ENCODE data around the gene NPC1.
"Not testable (repeated sequence)": the region's sequence is repeated elsewhere in the genome, so short reads cannot be mapped to it uniquely, and the experiment has no call there.

The NPC1 gene

GRCh38 chr18:23614891-23615290, 28.6 kb upstream of the NPC1 start:
- H3K79me2 ChIP-seq (ENCODE audit: control insufficient read depth, low read length) = no peaks in the 10 kb centered on the region

GRCh38 chr18:23614413-23614812, 28.1 kb upstream of the NPC1 start:
- TF ChIP-seq EZH2phosphoT487 (IDR thresholded peaks at IDR 0.05; ENCODE audit: borderline replicate concordance, low read length) (no peak), CTCF (IDR thresholded peaks at IDR 0.05; ENCODE audit: low read depth, low read length, poor library complexity, severe bottlenecking) (no peak)
- Histone ChIP-seq H3K36me3 (ENCODE audit: control insufficient read depth, low read length) (no peaks in the 10 kb centered on the region), H3K79me2 (ENCODE audit: control insufficient read depth, low read length) (no peaks in the 10 kb centered on the region), H3K9me2 (replicated peaks; ENCODE audit: control insufficient read depth, low read length) (no peaks in the 10 kb centered on the region), H3K27me3 (ENCODE audit: control insufficient read depth, low read length) (peaks cover 25% of the 10 kb centered on the region), H3K9me3 (ENCODE audit: control insufficient read depth, insufficient read depth, low read length) (no peaks in the 10 kb centered on the region), H3K4me3 (ENCODE audit: low read length) (no peak overlapping the region), H3K4me1 (ENCODE audit: control insufficient read depth, low read length) (peaks cover 9% of the 10 kb centered on the region), H3K4me2 (ENCODE audit: low read length) (no peak overlapping the region), H4K20me1 (ENCODE audit: control insufficient read depth, insufficient read depth, low read depth, low read length) (no peaks in the 10 kb centered on the region), H3K27ac (ENCODE audit: low read depth, low read length) (no peak overlapping the region), H3F3A (ENCODE audit: control insufficient read depth, insufficient read depth) (no peaks in the 10 kb centered on the region)

More at GRCh38 chr18:23614891-23615290, 28.6 kb upstream of the NPC1 start:
- Histone ChIP-seq H3K4me1 (ENCODE audit: control insufficient read depth, low read length) (peaks cover 12% of the 10 kb centered on the region), H3K9me3 (ENCODE audit: control insufficient read depth, insufficient read depth, low read length) (no peaks in the 10 kb centered on the region), H3K9me2 (replicated peaks; ENCODE audit: control insufficient read depth, low read length) (no peaks in the 10 kb centered on the region), H3K4me3 (ENCODE audit: low read length) (no peak overlapping the region), H3K36me3 (ENCODE audit: control insufficient read depth, low read length) (no peaks in the 10 kb centered on the region), H3K27me3 (ENCODE audit: control insufficient read depth, low read length) (peaks cover 30% of the 10 kb centered on the region), H3K27ac (ENCODE audit: low read depth, low read length) (no peak overlapping the region), H3F3A (ENCODE audit: control insufficient read depth, insufficient read depth) (no peaks in the 10 kb centered on the region), H4K20me1 (ENCODE audit: control insufficient read depth, insufficient read depth, low read depth, low read length) (no peaks in the 10 kb centered on the region), H3K4me2 (ENCODE audit: low read length) (no peak overlapping the region)
- TF ChIP-seq CTCF (IDR thresholded peaks at IDR 0.05; ENCODE audit: low read depth, low read length, poor library complexity, severe bottlenecking) (no peak), EZH2phosphoT487 (IDR thresholded peaks at IDR 0.05; ENCODE audit: borderline replicate concordance, low read length) (no peak)

- H3K79me2 ChIP-seq (ENCODE audit: control insufficient read depth, low read length); H3K9me2 ChIP-seq (replicated peaks; ENCODE audit: control insufficient read depth, low read length); H3K27ac ChIP-seq (ENCODE audit: low read depth, low read length); H3K4me3 ChIP-seq (ENCODE audit: low read length); H4K20me1 ChIP-seq (ENCODE audit: control insufficient read depth, insufficient read depth, low read depth, low read length); H3K36me3 ChIP-seq (ENCODE audit: control insufficient read depth, low read length); H3K9me3 ChIP-seq (ENCODE audit: control insufficient read depth, insufficient read depth, low read length); H3K4me2 ChIP-seq (ENCODE audit: low read length); H3F3A ChIP-seq (ENCODE audit: control insufficient read depth, insufficient read depth); H3K4me1 ChIP-seq (ENCODE audit: control insufficient read depth, low read length): not testable (repeated sequence)
- H3K27me3 ChIP-seq (ENCODE audit: control insufficient read depth, low read length) = peaks cover 15% of the 10 kb centered on the region
Observed at GRCh38 chr18:23613091-23613475, 26.8 kb upstream of the NPC1 start.

- Histone ChIP-seq H3K27ac (ENCODE audit: low read depth, low read length) (no peak overlapping the region), H3F3A (ENCODE audit: control insufficient read depth, insufficient read depth) (no peaks in the 10 kb centered on the region), H3K4me1 (ENCODE audit: control insufficient read depth, low read length) (peaks cover 2% of the 10 kb centered on the region; the same call in 1 of the 2 replicates), H3K79me2 (ENCODE audit: control insufficient read depth, low read length) (no peaks in the 10 kb centered on the region), H3K36me3 (ENCODE audit: control insufficient read depth, low read length) (no peaks in the 10 kb centered on the region), H3K9me2 (replicated peaks; ENCODE audit: control insufficient read depth, low read length) (no peaks in the 10 kb centered on the region), H3K27me3 (ENCODE audit: control insufficient read depth, low read length) (peaks cover 9% of the 10 kb centered on the region), H3K4me3 (ENCODE audit: low read length) (no peak overlapping the region), H4K20me1 (ENCODE audit: control insufficient read depth, insufficient read depth, low read depth, low read length) (no peaks in the 10 kb centered on the region), H3K4me2 (ENCODE audit: low read length) (no peak overlapping the region), H3K9me3 (ENCODE audit: control insufficient read depth, insufficient read depth, low read length) (no peaks in the 10 kb centered on the region)
- TF ChIP-seq EZH2phosphoT487 (IDR thresholded peaks at IDR 0.05; ENCODE audit: borderline replicate concordance, low read length) (no peak), CTCF (IDR thresholded peaks at IDR 0.05; ENCODE audit: low read depth, low read length, poor library complexity, severe bottlenecking) (no peak)
Observed at GRCh38 chr18:23612434-23613090, 26.3 kb upstream of the NPC1 start.
